ENCODE data around the gene MIS18BP1. TPM values are rescaled to one million over a fixed set of nuclear protein-coding genes. Genes with fewer than 3 reads are reported as not detected.

MIS18BP1 gene
- total and polyA plus RNA-seq, 2 experiments from 2014 or later, result 109 to 216 TPM

- H3K9me3 Mint-ChIP-seq, result no peaks in the 10 kb centered on the region
- no peaks in the 10 kb centered on the region for H3F3A ChIP-seq (replicated peaks; ENCODE audit: low read depth)
- ATAC-seq (no peak), DNase-seq (ENCODE audit: low spot score) (no peak)
- H3K9me2 ChIP-seq (ENCODE audit: insufficient read depth), result no peaks in the 10 kb centered on the region
- H3K27me3 Mint-ChIP-seq (ENCODE audit: insufficient read depth, low read depth, poor library complexity), result peaks cover 5% of the 10 kb centered on the region
- peaks cover 49% of the 10 kb centered on the region for H3K36me3 Mint-ChIP-seq (ENCODE audit: low read depth)
- no peaks in the 10 kb centered on the region for H3K4me1 Mint-ChIP-seq
- no peak overlapping the region for H3K4me3 ChIP-seq
- H2AFZ ChIP-seq, result no peak overlapping the region
- no peaks in the 10 kb centered on the region for H3K27me3 ChIP-seq (ENCODE audit: insufficient read depth)
- no peak overlapping the region for H3K4me2 ChIP-seq
- no peak overlapping the region for H3K4me3 Mint-ChIP-seq
- no peak overlapping the region for H3K27ac Mint-ChIP-seq
- H3K27ac ChIP-seq (ENCODE audit: low read depth), result no peak overlapping the region
- no peaks in the 10 kb centered on the region for H4K20me1 ChIP-seq (replicated peaks; ENCODE audit: insufficient read depth)
- no peaks in the 10 kb centered on the region for H3K4me1 ChIP-seq (ENCODE audit: insufficient read depth)
- peaks cover 47% of the 10 kb centered on the region for H3K36me3 ChIP-seq (ENCODE audit: insufficient read depth)
- no peaks in the 10 kb centered on the region; the same call in 1 of the 2 replicates for H3K79me2 ChIP-seq (replicated peaks; ENCODE audit: insufficient read depth)
- no peak for TF ChIP-seq ZNF462 (CRISPR knock-in tag; IDR thresholded peaks at IDR 0.05)
- no peak for TF ChIP-seq CREB1 (CRISPR knock-in tag; IDR thresholded peaks at IDR 0.05; ENCODE audit: low read depth)
- TF ChIP-seq NANOG (IDR thresholded peaks at IDR 0.05; ENCODE audit: borderline replicate concordance), result no peak
- TF ChIP-seq POLR2AphosphoS5 (IDR thresholded peaks at IDR 0.05; ENCODE audit: low read depth), result no peak
- no peak for TF ChIP-seq JUNB (IDR thresholded peaks at IDR 0.05; ENCODE audit: unreplicated experiment)
- no peak for TF ChIP-seq ZNF114 (CRISPR knock-in tag; IDR thresholded peaks at IDR 0.05)
- TF ChIP-seq EZH2 (IDR thresholded peaks at IDR 0.05; ENCODE audit: low read depth, unreplicated experiment), result no peak
- no peak for TF ChIP-seq CTCF (conservative IDR thresholded peaks at IDR 0.05; ENCODE audit: low read depth in 2 of 2)
- no peak for TF ChIP-seq REST (IDR thresholded peaks at IDR 0.05; ENCODE audit: unreplicated experiment)
- no peak for TF ChIP-seq ETS1 (IDR thresholded peaks at IDR 0.05)
- no peak for TF ChIP-seq ZNF331 (CRISPR knock-in tag; IDR thresholded peaks at IDR 0.05; ENCODE audit: low read depth)
- TF ChIP-seq EZH2phosphoT487 (IDR thresholded peaks at IDR 0.05; ENCODE audit: unreplicated experiment), result no peak
- no peak for TF ChIP-seq STAT1 (IDR thresholded peaks at IDR 0.05; ENCODE audit: unreplicated experiment)
These were observed 30.3 kb downstream of the MIS18BP1 start for GRCh38 chr14:45222485-45223262.

Data from GM23338 (cell line).